ENCODE measurements around the gene RNF26. TPM values are rescaled to one million over a fixed set of nuclear protein-coding genes. Genes with fewer than 3 reads are reported as not detected.

The RNF26 gene
- total and polyA plus RNA-seq, 2 of the 13 experiments (the other 11 are each of a cell fraction or from before 2014, with no cell fraction given) = 11.9 to 26.3 TPM

DNA sequence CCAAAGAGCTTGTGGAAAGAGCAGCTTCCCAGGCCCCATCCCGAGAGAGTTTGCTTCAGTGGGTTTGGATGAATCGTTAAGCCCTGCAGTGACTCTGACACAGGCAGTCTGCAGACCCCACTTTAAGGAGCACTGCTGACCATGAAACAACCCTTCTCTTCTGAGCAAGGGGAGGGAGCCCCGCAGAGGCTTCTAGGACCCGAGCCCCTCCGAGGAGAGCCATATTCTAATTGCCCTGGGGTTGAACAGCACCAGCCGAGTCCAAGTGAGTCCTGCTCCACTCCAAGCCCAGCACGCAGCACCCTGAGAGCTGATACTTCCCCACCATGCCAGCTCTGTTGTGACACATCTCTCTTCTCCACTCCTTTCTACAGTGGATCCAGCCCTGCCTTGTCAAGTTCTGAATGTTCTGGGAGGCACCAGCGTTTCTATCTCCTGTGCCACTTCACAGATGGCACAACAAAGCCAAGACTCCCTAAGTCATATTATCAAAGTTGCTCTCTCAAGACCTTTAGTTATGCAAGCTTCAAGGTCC, 36.8 kb downstream of the RNF26 start (continued):
- TF ChIP-seq AGO1 (IDR thresholded peaks at IDR 0.05; ENCODE audit: low read depth, low read length, poor library complexity, severe bottlenecking) (no peak), HMGA1 (CRISPR knock-in tag; conservative IDR thresholded peaks at IDR 0.05) (no peak)
- TF ChIP-seq, protein P1, sequence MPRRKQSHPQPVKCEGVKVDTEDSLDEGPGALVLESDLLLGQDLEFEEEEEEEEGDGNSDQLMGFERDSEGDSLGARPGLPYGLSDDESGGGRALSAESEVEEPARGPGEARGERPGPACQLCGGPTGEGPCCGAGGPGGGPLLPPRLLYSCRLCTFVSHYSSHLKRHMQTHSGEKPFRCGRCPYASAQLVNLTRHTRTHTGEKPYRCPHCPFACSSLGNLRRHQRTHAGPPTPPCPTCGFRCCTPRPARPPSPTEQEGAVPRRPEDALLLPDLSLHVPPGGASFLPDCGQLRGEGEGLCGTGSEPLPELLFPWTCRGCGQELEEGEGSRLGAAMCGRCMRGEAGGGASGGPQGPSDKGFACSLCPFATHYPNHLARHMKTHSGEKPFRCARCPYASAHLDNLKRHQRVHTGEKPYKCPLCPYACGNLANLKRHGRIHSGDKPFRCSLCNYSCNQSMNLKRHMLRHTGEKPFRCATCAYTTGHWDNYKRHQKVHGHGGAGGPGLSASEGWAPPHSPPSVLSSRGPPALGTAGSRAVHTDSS (CRISPR knock-in tag; conservative IDR thresholded peaks at IDR 0.05) = no peak

DNA sequence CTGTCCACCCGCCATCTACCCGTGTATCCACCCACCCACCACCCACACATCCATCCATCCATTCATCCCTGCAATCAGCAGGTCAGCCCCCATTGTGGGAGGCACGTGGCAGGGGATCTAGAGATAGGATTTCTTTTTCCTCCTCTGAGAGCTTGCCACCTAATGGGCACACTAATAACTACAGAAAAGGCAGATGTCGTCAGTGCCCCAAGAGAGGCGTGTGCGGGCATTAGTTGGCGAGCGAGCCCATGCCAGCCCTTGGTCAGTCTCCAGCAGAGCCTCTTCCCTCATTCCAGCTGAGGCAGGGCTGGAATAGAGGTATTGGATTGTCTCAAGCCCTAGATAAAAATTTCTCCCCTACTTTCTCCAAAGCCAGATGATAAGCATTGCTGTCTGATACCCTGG, 37.5 kb downstream of the RNF26 start:
- Histone ChIP-seq H3K4me2 (ENCODE audit: low read depth, low read length) (no peak overlapping the region), H3K27me3 (ENCODE audit: control insufficient read depth in 1 of 2, insufficient read depth in 2 of 2, low read length in 2 of 2) (no peaks in the 10 kb centered on the region), H3K4me3 (replicated peaks in 1 of 3; ENCODE audit: insufficient read depth in 1 of 3, low read depth in 2 of 3, low read length in 3 of 3) (no peak overlapping the region), H4K20me1 (ENCODE audit: insufficient read depth, low read length) (no peaks in the 10 kb centered on the region), H3K9me3 (ENCODE audit: low read length) (no peaks in the 10 kb centered on the region), H2AFZ (ENCODE audit: low read length) (no peak overlapping the region), H3K27ac (ENCODE audit: extremely low read length, insufficient read depth, low read length) (no peak overlapping the region), H3K4me1 (ENCODE audit: insufficient read depth, low read length) (peaks cover 100% of the 10 kb centered on the region), H3K36me3 (replicated peaks in 1 of 2; ENCODE audit: control insufficient read depth in 1 of 2, insufficient read depth in 2 of 2, low read length in 2 of 2) (no peaks in the 10 kb centered on the region), H3K79me2 (ENCODE audit: insufficient read depth, low read length) (peaks cover 35% of the 10 kb centered on the region), H3K9ac (ENCODE audit: insufficient read depth, low read depth, low read length) (no peak overlapping the region)
- in situ Hi-C loops (cut with HindIII; ENCODE audit: extremely low pct_ligation_motif_present, low pct_unique_long_range_greater_than_20kb) = loop anchor here (5.0 kb wide), 1 partner anchor 34 kb away; no protein-coding TSS in a partner anchor
- 90% methylated on average over 8 of the region's 8 CpGs for WGBS (ENCODE audit: low lambda C conversion rate)
- intact Hi-C loops (cut with micrococcal nuclease; ENCODE audit: unreplicated experiment) = no loop called here
- TF ChIP-seq, protein P2, sequence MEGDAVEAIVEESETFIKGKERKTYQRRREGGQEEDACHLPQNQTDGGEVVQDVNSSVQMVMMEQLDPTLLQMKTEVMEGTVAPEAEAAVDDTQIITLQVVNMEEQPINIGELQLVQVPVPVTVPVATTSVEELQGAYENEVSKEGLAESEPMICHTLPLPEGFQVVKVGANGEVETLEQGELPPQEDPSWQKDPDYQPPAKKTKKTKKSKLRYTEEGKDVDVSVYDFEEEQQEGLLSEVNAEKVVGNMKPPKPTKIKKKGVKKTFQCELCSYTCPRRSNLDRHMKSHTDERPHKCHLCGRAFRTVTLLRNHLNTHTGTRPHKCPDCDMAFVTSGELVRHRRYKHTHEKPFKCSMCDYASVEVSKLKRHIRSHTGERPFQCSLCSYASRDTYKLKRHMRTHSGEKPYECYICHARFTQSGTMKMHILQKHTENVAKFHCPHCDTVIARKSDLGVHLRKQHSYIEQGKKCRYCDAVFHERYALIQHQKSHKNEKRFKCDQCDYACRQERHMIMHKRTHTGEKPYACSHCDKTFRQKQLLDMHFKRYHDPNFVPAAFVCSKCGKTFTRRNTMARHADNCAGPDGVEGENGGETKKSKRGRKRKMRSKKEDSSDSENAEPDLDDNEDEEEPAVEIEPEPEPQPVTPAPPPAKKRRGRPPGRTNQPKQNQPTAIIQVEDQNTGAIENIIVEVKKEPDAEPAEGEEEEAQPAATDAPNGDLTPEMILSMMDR (CRISPR knock-in tag; IDR thresholded peaks at IDR 0.05) = 0 out of 2 replicates have a peak, but pooled peaks have one; percentile 9
- TF ChIP-seq, protein P3, sequence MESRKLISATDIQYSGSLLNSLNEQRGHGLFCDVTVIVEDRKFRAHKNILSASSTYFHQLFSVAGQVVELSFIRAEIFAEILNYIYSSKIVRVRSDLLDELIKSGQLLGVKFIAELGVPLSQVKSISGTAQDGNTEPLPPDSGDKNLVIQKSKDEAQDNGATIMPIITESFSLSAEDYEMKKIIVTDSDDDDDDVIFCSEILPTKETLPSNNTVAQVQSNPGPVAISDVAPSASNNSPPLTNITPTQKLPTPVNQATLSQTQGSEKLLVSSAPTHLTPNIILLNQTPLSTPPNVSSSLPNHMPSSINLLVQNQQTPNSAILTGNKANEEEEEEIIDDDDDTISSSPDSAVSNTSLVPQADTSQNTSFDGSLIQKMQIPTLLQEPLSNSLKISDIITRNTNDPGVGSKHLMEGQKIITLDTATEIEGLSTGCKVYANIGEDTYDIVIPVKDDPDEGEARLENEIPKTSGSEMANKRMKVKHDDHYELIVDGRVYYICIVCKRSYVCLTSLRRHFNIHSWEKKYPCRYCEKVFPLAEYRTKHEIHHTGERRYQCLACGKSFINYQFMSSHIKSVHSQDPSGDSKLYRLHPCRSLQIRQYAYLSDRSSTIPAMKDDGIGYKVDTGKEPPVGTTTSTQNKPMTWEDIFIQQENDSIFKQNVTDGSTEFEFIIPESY (CRISPR knock-in tag; IDR thresholded peaks at IDR 0.05) = peak; percentile 73
- no peak for TF ChIP-seq SP4 (CRISPR knock-in tag; IDR thresholded peaks at IDR 0.05)
- TF ChIP-seq, protein P4, sequence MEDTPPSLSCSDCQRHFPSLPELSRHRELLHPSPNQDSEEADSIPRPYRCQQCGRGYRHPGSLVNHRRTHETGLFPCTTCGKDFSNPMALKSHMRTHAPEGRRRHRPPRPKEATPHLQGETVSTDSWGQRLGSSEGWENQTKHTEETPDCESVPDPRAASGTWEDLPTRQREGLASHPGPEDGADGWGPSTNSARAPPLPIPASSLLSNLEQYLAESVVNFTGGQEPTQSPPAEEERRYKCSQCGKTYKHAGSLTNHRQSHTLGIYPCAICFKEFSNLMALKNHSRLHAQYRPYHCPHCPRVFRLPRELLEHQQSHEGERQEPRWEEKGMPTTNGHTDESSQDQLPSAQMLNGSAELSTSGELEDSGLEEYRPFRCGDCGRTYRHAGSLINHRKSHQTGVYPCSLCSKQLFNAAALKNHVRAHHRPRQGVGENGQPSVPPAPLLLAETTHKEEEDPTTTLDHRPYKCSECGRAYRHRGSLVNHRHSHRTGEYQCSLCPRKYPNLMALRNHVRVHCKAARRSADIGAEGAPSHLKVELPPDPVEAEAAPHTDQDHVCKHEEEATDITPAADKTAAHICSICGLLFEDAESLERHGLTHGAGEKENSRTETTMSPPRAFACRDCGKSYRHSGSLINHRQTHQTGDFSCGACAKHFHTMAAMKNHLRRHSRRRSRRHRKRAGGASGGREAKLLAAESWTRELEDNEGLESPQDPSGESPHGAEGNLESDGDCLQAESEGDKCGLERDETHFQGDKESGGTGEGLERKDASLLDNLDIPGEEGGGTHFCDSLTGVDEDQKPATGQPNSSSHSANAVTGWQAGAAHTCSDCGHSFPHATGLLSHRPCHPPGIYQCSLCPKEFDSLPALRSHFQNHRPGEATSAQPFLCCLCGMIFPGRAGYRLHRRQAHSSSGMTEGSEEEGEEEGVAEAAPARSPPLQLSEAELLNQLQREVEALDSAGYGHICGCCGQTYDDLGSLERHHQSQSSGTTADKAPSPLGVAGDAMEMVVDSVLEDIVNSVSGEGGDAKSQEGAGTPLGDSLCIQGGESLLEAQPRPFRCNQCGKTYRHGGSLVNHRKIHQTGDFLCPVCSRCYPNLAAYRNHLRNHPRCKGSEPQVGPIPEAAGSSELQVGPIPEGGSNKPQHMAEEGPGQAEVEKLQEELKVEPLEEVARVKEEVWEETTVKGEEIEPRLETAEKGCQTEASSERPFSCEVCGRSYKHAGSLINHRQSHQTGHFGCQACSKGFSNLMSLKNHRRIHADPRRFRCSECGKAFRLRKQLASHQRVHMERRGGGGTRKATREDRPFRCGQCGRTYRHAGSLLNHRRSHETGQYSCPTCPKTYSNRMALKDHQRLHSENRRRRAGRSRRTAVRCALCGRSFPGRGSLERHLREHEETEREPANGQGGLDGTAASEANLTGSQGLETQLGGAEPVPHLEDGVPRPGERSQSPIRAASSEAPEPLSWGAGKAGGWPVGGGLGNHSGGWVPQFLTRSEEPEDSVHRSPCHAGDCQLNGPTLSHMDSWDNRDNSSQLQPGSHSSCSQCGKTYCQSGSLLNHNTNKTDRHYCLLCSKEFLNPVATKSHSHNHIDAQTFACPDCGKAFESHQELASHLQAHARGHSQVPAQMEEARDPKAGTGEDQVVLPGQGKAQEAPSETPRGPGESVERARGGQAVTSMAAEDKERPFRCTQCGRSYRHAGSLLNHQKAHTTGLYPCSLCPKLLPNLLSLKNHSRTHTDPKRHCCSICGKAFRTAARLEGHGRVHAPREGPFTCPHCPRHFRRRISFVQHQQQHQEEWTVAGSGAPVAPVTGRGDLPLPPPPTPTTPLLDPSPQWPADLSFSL (CRISPR knock-in tag; IDR thresholded peaks at IDR 0.05) = no peak
- no peak for TF ChIP-seq SYNCRIP (IDR thresholded peaks at IDR 0.05; ENCODE audit: insufficient read depth, low read depth, low read length)
- TF ChIP-seq ZFP37 (CRISPR knock-in tag; IDR thresholded peaks at IDR 0.05; ENCODE audit: borderline replicate concordance) = no peak
- DNase-seq (ENCODE audit: low spot score) (no peak), ATAC-seq (no peak), FAIRE-seq (no peak)
- POLR2A ChIA-PET = interaction anchor here (2.6 kb wide), 1 partner anchor 9 kb away, joined by 25 read pairs; the partner anchor contains the start of gene USP2
- no TSS peak for BruUV-seq (replicated peaks)
- CTCF ChIA-PET (ENCODE audit: low intra/inter-chr PET ratio, low total read pairs) = no interaction called here
